Lower leg skin (tissue), 3 donors: ENCODE results near the gene NPIPA2.
"Not testable (repeated sequence)": the region's sequence is repeated elsewhere in the genome, so short reads cannot be mapped to it uniquely, and the experiment has no call there.

ENCODE experiments used
- POLR2A ChIP-seq, 2 donors: fragments of 450-650 bp; IDR thresholded peaks; one replicate each; pipeline ENCODE4 v1.6.1; 2016 to 2017; ENCODE audit warnings: antibody characterized with exemption in 2 of 2, mild to moderate bottlenecking in 1 of 2, moderate library complexity in 1 of 2
- TF ChIP-seq, protein P1 (sequence below), 3 donors: fragments of 450-650 bp; IDR thresholded peaks; one replicate each; pipeline ENCODE4 v1.5.1; 2016; ENCODE audit warnings: antibody characterized with exemption in 3 of 3, mild to moderate bottlenecking in 3 of 3, moderate library complexity in 2 of 3

DNA sequence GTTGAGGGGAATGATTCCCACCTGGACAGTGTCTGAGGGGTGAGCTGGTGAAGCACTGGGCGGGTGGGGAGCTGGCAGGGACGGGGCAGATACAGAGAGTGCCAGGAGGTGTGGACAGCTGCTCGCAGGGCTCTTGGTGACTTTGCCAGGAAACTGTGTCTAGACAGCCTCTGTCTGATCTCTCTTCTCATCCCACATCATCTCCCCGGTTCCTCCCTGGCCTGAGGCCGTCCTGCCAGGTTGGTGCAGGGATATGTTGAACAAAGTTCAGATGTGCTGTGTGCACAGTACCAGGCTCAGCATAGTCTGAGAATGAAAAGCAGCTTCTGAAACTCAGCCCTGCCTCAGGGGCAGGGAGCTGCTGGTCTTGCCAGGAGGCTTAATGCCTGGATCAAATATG lies 47.2 kb downstream of the NPIPA2 start:
- TF ChIP-seq, protein P1, sequence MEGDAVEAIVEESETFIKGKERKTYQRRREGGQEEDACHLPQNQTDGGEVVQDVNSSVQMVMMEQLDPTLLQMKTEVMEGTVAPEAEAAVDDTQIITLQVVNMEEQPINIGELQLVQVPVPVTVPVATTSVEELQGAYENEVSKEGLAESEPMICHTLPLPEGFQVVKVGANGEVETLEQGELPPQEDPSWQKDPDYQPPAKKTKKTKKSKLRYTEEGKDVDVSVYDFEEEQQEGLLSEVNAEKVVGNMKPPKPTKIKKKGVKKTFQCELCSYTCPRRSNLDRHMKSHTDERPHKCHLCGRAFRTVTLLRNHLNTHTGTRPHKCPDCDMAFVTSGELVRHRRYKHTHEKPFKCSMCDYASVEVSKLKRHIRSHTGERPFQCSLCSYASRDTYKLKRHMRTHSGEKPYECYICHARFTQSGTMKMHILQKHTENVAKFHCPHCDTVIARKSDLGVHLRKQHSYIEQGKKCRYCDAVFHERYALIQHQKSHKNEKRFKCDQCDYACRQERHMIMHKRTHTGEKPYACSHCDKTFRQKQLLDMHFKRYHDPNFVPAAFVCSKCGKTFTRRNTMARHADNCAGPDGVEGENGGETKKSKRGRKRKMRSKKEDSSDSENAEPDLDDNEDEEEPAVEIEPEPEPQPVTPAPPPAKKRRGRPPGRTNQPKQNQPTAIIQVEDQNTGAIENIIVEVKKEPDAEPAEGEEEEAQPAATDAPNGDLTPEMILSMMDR (IDR thresholded peaks at IDR 0.05), result not testable (repeated sequence)
- TF ChIP-seq POLR2A (IDR thresholded peaks at IDR 0.05), result not testable (repeated sequence)
